Upper lobe of left lung (tissue), 4 donors: ENCODE measurements around the gene ELANE.

Source experiments
- CTCF ChIP-seq, 6 experiments: fragments of 450-650 bp in 4 of 6; fragments of 200-600 bp in 2 of 6; sonication (generic) in 2 of 6; IDR thresholded peaks; one replicate each; pipeline ENCODE4 v1.5.1; 2016 to 2019; ENCODE audit warnings: antibody characterized with exemption in 6 of 6
- POLR2A ChIP-seq, 4 donors: fragments of 450-650 bp; IDR thresholded peaks; one replicate each; pipeline ENCODE4 v1.5.1; 2016 to 2017; ENCODE audit warnings: antibody characterized with exemption in 4 of 4, mild to moderate bottlenecking in 2 of 4

GRCh38 chr19:811506-812048 is 40.5 kb upstream of the ELANE start:
- TF ChIP-seq CTCF (IDR thresholded peaks at IDR 0.05): no peak
- TF ChIP-seq POLR2A (IDR thresholded peaks at IDR 0.05): no peak
